HG03045 (cell line): Measurements from ENCODE around the gene VPS51.
A peak's percentile ranks its signal among the peaks of the same experiment; 100 is the strongest.

Experiments
- ATAC-seq: cut with Tn5 transposase; IDR thresholded peaks from one replicate; pipeline ENCODE4 v1.9.1; 2021; ENCODE audit warnings: mild to moderate bottlenecking, moderate library complexity; ENCODE audit not compliant: unreplicated experiment

Gene VPS51

GRCh38 chr11:65071907-65072630, 23.9 kb upstream of the VPS51 start:
- ATAC-seq: no peak

GRCh38 chr11:65072631-65072966, 23.4 kb upstream of the VPS51 start:
- ATAC-seq: no peak

DNA sequence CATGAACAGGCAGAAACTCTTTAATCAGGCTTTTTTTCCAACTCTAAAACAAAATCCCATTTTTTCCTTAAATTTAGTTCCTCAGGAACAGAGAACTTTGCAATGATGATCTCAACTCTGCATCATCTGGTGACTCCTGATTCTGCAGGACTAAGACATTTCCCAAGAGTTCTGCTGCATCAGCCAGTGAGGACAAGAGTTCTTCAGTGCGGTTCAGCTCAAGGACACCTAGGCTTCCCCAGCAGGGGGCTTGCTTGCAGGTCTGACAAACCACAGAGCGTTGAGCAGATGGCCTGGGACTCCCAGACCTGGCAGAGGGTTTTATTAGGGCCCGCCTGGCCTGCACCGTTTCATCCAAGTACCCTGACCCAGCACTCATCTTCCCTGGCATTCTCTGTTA, 18.6 kb upstream of the VPS51 start:
- ATAC-seq: no peak

DNA sequence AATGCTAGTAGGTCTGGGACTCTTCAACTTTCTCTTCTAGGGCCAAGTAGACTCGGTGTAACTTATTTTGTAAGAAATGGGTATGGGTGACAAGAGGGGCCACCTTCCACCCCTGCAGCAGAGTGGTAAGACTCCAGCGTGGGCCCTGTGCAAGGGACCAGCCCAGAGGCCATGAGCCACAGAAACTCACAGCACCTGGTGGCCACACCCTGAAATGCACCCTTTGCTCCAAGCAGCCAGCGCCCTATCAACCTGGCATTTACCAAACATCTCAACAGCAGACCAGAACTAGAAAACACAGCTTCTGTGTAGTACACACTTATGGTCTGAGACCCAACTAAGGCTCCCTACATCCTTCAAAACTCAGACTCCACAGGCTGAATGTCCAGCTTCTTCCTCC, 17.9 kb upstream of the VPS51 start:
- no peak for ATAC-seq

- no peak for ATAC-seq
Observed at GRCh38 chr11:65078786-65079342, 17.1 kb upstream of the VPS51 start.

DNA sequence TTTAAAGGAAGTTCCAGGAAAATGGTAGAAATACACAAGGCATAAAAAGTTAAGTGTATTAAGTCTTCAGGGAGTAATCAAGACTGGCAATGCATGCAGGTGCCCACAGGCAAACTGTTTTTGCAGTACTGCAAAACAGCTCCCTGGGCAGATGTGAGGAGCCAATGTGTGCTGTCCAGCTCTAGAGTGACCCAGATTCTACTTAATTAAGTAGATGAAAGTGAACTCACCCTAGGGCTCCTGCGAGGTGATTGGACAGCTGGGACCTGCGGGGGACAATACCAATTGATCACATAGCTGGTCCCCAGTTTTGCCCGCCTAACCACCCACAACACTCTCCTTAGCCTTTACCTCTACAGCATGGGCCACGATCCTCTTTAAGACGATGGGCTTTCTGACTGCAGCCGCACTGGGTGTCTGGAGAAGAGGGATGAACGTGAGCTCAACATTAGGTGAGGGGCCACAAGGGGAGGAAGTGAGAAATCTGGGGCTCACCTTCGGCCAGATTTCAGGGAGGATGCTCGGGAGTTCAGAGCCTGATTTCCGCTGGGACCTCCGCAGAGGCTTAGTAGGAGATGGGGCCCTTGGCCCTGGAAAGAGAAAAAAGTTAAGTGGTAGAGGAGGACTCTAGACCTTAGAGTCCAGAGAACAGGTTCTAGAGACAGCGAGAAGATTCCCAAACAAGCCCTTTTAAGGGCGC, 12.7 kb upstream of the VPS51 start:
- ATAC-seq: peak; percentile 18

GRCh38 chr11:65083834-65084597, 12.0 kb upstream of the VPS51 start, which contains the start of the genes CDCA5 and ZFPL1:
CDCA5 (minus strand) TSS chr11:65084040; CDS start chr11:65083978, 62 bp downstream.
ZFPL1 (plus strand) TSS chr11:65084222; CDS start chr11:65084699, 477 bp downstream.
- ATAC-seq: peak; percentile 71

- no peak for ATAC-seq
Observed at GRCh38 chr11:65084598-65085375, 11.2 kb upstream of the VPS51 start.

DNA sequence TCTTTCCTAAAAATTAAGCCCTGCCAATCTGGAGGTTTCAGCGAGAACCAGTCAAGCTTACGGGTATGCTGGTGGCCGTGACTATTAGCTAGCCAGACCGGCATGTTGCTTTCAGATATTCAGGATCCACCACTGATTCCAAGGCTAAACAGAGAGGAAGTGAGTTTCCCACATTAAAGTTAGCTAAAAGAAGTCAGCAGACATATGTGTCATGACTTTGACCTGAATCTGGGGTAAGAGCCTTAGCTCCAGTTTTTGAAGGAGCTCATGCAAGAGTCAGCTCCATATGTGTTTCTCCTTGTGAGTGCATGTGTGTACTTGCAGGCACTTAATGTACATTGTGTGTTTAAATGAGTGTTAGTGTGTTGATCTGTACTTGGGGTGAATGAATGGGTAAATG, 10.6 kb upstream of the VPS51 start:
- no peak for ATAC-seq

DNA sequence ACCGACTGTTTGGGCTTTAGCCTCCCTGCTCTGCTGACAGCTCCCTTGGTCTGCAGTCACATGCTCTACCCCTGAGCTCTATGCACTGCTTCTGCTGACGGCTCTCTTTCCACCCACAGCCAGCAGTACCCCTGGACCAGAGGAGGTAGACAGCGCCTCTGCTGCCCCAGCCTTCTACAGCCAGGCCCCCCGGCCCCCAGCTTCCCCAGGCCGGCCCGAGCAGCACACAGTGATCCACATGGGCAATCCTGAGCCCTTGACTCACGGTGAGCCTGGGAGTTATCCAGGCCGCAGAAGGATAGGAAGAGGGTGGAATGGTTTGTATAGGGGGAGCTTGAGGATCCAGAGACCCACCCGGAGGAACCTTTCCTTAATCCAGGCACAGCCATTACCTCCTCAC, 9.2 kb upstream of the VPS51 start:
- no peak for ATAC-seq

- ATAC-seq: no peak
Observed at GRCh38 chr11:65087216-65087615, 8.8 kb upstream of the VPS51 start.

DNA sequence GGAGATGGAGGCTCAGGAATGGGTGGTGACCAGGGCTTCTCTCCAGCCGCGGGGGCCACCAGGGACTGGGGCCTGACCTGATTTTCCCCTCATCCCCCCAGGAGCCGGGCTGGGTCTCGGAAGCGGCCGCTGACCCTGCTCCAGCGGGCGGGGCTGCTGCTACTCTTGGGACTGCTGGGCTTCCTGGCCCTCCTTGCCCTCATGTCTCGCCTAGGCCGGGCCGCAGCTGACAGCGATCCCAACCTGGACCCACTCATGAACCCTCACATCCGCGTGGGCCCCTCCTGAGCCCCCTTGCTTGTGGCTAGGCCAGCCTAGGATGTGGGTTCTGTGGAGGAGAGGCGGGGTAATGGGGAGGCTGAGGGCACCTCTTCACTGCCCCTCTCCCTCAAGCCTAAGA, 8.2 kb upstream of the VPS51 start:
- no peak for ATAC-seq

DNA sequence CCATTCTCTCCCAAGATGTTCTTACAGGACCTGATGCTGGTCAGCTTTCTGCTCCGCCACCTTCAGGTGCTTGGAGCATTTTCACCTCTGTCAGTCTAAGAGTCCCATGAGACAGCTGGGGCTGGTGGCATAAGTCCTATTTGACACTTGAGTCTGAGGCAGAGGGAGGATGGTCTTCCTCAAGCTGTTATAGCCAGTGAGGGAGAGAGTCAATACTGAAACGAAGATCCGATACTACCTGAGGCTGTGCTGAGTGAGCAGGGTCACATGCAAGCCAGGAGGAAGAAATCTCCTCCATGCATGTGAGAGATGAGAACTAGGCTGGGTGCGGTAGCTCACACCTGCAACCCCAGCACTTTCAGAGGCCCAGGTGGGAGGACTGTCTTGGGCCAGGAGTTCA, 6.4 kb upstream of the VPS51 start:
- no peak for ATAC-seq

DNA sequence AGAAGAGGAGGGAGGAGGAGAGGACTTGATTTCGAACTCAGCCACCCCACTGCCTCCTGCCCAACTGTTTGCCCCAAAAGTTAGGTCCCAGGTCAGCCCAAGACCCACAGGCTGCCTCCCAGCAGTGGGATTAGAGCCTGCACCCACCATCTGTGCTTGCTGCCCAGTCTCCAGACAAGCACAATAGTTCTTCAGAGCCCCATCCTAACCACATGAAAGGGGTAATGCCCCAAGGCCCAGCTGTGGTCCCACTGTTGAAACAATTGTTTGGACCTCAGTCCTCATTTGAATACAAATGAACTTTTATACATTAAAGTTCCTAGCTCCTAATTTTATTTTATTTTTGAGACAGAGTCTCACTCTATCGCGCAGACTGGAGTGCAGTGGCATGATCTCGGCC, 5.4 kb upstream of the VPS51 start:
- ATAC-seq: no peak

- no peak for ATAC-seq
Observed at GRCh38 chr11:65095427-65095826, 587 bp upstream of the VPS51 start.

DNA sequence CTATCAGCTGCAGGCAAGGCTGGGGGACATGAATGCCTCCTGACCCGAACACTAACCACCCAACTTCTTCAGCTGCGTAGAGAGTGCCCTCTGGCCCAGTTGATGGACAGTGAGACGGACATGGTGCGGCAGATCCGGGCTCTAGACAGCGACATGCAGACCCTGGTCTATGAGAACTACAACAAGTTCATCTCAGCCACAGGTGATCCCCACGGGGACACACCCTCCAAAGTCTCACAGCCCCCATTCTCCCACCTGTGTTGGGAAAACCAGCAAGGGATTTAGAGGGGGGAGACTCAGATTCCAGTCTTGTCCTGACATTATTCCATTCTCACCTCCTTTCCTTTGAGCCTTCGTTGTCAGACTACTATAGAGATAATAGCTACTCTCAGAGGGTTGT, 912 bp downstream of the VPS51 start:
- no peak for ATAC-seq

GRCh38 chr11:65100674-65101350, 4.8 kb downstream of the VPS51 start:
- no peak for ATAC-seq

DNA sequence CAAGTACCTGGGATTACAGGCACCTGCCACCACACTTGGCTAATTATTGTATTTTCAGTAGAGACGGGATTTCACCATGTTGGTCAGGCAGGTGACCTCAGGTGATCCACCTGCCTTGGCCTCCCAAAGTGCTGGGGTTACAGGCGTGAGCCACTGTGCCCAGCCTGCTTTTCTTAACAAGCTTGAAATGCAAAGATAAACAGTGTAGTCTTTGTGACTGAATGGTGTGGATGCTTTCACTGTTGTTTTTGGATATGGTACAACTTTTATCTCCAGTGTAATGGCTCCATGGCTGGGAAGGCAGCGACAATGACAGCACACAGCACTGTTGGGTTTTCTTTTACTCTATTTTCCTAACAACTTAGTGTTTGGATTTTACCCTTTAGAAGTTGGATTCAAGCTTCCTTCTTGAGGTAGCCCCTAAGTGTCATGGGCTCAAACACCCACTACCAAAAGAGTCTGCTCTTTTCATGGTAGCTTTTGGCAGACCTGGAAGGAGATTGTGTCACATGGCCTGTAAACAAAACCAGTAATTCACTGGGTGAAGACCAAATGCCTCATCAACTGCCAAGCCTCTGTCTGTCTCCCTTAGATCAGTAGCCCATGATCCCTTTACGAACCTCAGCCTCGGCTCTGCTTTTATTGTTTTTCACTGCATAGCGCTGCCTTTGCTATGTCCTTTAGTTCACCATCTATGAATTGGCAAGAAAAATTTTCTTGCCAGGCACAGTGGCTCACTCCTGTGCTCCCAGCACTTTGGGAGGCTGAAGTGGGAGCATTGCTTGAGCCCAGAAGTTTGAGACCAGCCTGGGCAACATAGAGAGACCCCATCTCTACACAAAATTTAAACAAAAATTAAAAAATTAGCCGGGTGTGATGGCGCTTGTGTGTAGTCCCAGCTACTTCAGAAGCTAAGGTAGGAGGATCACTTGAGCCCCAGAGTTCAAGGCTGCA, 6.4 kb downstream of the VPS51 start:
- ATAC-seq: no peak

DNA sequence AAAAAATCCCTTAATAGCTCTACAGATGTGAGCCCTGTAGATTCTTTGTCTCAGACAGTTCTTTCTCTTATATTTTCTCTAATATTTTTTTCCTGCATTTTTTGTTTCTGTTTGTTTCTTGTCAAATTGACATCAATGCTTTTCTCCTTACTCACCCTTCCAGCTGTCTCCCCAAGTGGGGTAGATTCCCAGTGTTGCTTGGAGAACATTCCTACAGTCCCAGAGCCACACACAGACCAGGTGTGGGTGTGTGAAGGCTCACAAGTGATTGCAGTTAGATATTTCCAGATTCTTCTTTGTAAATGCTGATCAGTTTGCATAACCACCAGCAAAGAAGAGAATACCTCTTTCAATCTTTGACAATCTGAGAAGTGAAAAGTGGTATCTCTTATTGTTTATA, 7.5 kb downstream of the VPS51 start:
- ATAC-seq: no peak
